PC-3 (cell line): ENCODE results near the gene EXOSC7. TPM values are rescaled to one million over a fixed set of nuclear protein-coding genes. Genes with fewer than 3 reads are reported as not detected.
A peak's percentile ranks its signal among the peaks of the same experiment; 100 is the strongest.
"Not testable (repeated sequence)": the region's sequence is repeated elsewhere in the genome, so short reads cannot be mapped to it uniquely, and the experiment has no call there.

Source experiments
- ATAC-seq: fragments of 200-7000 bp; cut with Tn5 transposase; 2 replicates; pipeline ENCODE4 v1.9.1; 2020; ENCODE audit warnings: mild to moderate bottlenecking, moderate library complexity
- BruUV-seq: library from RNA; stranded (reverse); fragments of 400-500 nt; replicated peaks from 2 replicates; lab custom pipeline; 2021; lab: Mats Ljungman, UMichigan
- CTCF ChIA-PET: fragments of 300-600 bp; sonication (Branson Sonifier 250); formaldehyde crosslinking; loops from one replicate; lab custom pipeline; 2022; ENCODE audit warnings: antibody characterized with exemption; lab: Charles Lee
- POLR2A ChIA-PET: fragments of 300-600 bp; sonication (Branson Sonifier 250); formaldehyde crosslinking; loops from one replicate; lab custom pipeline; 2022; ENCODE audit warnings: antibody characterized with exemption; ENCODE audit not compliant: unreplicated experiment; lab: Charles Lee
- DNase-seq: peaks from one replicate; pipeline ENCODE4 v3.0.0-alpha.2; 2015
- H2AFZ ChIP-seq: fragments of 300-600 bp; sonication (generic); 2 replicates; pipeline ENCODE4 v1.6.0; 2016; ENCODE audit warnings: antibody characterized with exemption, low read length
- H3F3A ChIP-seq: fragments of 300-600 bp; sonication (generic); one replicate; pipeline ENCODE4 v1.6.0; 2017; ENCODE audit warnings: antibody characterized with exemption, low read length, control low read depth, mild to moderate bottlenecking; ENCODE audit not compliant: unreplicated experiment
- H3K27ac ChIP-seq: fragments of 300-600 bp; sonication (generic); 2 replicates; pipeline ENCODE4 v1.5.1; 2016; ENCODE audit warnings: mild to moderate bottlenecking, low read length
- H3K27me3 ChIP-seq: fragments of 300-600 bp; sonication (generic); 2 replicates; pipeline ENCODE4 v1.6.1; 2016; ENCODE audit warnings: low read length, mixed read lengths
- H3K36me3 ChIP-seq: fragments of 300-600 bp; sonication (generic); 2 replicates; pipeline ENCODE4 v1.6.1; 2016; ENCODE audit warnings: low read depth, mixed run types, low read length, mixed read lengths
- H3K4me1 ChIP-seq: fragments of 300-600 bp; sonication (generic); 2 replicates; pipeline ENCODE4 v1.5.1; 2016; ENCODE audit warnings: low read length; ENCODE audit not compliant: insufficient read depth
- H3K4me2 ChIP-seq: fragments of 300-600 bp; sonication (generic); 2 replicates; pipeline ENCODE4 v1.6.0; 2016; ENCODE audit warnings: low read length
- H3K4me3 ChIP-seq: fragments of 300-600 bp; sonication (generic); 2 replicates; pipeline ENCODE4 v1.5.1; 2016; ENCODE audit warnings: mild to moderate bottlenecking, low read length, mixed read lengths
- H3K79me2 ChIP-seq: fragments of 300-600 bp; sonication (generic); 2 replicates; pipeline ENCODE4 v1.6.1; 2017; ENCODE audit warnings: low read length, mixed read lengths
- H3K9ac ChIP-seq: fragments of 300-600 bp; sonication (generic); 2 replicates; pipeline ENCODE4 v1.6.0; 2016; ENCODE audit warnings: mild to moderate bottlenecking, low read length
- H3K9me2 ChIP-seq: fragments of 300-600 bp; sonication (generic); replicated peaks from 2 replicates; pipeline ENCODE4 v1.6.1; 2016; ENCODE audit warnings: mixed run types, low read length, mixed read lengths
- H3K9me3 ChIP-seq: fragments of 300-600 bp; sonication (generic); 2 replicates; pipeline ENCODE4 v1.6.1; 2016; ENCODE audit warnings: low read length, mixed read lengths
- H4K20me1 ChIP-seq: fragments of 300-600 bp; sonication (generic); 2 replicates; pipeline ENCODE4 v1.6.1; 2016; ENCODE audit warnings: low read length, mixed read lengths
- EZH2 ChIP-seq: fragments of 300-600 bp; sonication (generic); IDR thresholded peaks from one replicate; pipeline ENCODE4 v1.6.1; 2017; ENCODE audit warnings: antibody characterized with exemption, mild to moderate bottlenecking, low read length; ENCODE audit not compliant: unreplicated experiment
- EZH2phosphoT487 ChIP-seq: fragments of 300-600 bp; sonication (generic); IDR thresholded peaks from 2 replicates; pipeline ENCODE4 v1.6.1; 2018; ENCODE audit warnings: mild to moderate bottlenecking, antibody characterized with exemption, low read length, borderline replicate concordance
- intact Hi-C: fragments of 100-400 bp; cut with micrococcal nuclease; formaldehyde crosslinking; loops from 2 replicates; pipeline ENCODE4 v1.9.0; 2023
- total RNA-seq: library from RNA; depleted of rRNA; stranded (reverse); fragments of >200 nt; gene quantifications from 2 replicates; pipeline ENCODE4 v1.2.3, GENCODE V29; 2014
- TF ChIP-seq, protein P1 (sequence below): fragments of 300-600 bp; sonication (generic); conservative IDR thresholded peaks from 2 replicates; pipeline ENCODE4 v1.5.1; 2017; ENCODE audit warnings: antibody characterized with exemption, low read depth, mild to moderate bottlenecking, low read length

The EXOSC7 gene
- total RNA-seq, 1 experiment from 2014 or later: 81.5 TPM

DNA sequence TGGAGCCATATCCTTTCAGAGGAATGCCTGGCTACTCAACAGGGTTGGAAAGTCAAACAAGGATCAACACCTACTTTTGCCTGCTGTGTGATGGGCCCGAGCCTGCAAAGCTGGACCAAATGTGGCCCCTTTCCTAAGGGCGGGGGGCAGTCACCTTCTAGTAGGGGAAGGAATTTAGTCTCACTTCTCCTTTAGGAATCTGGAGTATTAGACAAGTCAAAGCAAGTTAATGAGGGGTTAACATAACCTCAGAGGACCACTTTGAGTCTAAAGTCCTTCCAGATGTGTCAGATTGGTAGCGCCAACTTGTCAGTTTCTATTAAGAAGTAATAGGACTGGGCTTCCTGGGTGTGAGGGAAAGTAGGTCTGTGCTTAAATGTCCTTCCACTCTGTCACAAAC, 6.8 kb downstream of the EXOSC7 start:
- TF ChIP-seq, protein P1, sequence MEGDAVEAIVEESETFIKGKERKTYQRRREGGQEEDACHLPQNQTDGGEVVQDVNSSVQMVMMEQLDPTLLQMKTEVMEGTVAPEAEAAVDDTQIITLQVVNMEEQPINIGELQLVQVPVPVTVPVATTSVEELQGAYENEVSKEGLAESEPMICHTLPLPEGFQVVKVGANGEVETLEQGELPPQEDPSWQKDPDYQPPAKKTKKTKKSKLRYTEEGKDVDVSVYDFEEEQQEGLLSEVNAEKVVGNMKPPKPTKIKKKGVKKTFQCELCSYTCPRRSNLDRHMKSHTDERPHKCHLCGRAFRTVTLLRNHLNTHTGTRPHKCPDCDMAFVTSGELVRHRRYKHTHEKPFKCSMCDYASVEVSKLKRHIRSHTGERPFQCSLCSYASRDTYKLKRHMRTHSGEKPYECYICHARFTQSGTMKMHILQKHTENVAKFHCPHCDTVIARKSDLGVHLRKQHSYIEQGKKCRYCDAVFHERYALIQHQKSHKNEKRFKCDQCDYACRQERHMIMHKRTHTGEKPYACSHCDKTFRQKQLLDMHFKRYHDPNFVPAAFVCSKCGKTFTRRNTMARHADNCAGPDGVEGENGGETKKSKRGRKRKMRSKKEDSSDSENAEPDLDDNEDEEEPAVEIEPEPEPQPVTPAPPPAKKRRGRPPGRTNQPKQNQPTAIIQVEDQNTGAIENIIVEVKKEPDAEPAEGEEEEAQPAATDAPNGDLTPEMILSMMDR: no peak
- TF ChIP-seq EZH2phosphoT487 (no peak), EZH2 (no peak)
- POLR2A ChIA-PET: no interaction called here
- Histone ChIP-seq H3K4me2 (peak overlapping the region; percentile 60), H2AFZ (no peak overlapping the region), H3K9me3 (no peaks in the 10 kb centered on the region), H4K20me1 (peaks cover 12% of the 10 kb centered on the region; the same call in 1 of the 2 replicates), H3K27ac (peak overlapping the region; percentile 76), H3K79me2 (peaks cover 90% of the 10 kb centered on the region), H3K36me3 (peaks cover 4% of the 10 kb centered on the region; the same call in 1 of the 2 replicates), H3K4me3 (no peak overlapping the region; the same call in 1 of the 2 replicates), H3K4me1 (peaks cover 53% of the 10 kb centered on the region), H3K9ac (no peak overlapping the region), H3F3A (peaks cover 4% of the 10 kb centered on the region), H3K9me2 (no peaks in the 10 kb centered on the region), H3K27me3 (no peaks in the 10 kb centered on the region)
- no TSS peak for BruUV-seq
- CTCF ChIA-PET: interaction anchor here (1.3 kb wide), 1 partner anchor 68 kb away, joined by 5 read pairs; no protein-coding TSS in a partner anchor
- intact Hi-C loops: loop anchor here (10.0 kb wide), 1 partner anchor 448 kb away; no protein-coding TSS in a partner anchor
- no peak for DNase-seq
- no peak for ATAC-seq

- TF ChIP-seq, protein P1: no peak
- no peak for TF ChIP-seq EZH2
- H3K4me3 ChIP-seq: peak overlapping the region; percentile 15; the same call in 1 of the 2 replicates
- H3K9me2 ChIP-seq: no peaks in the 10 kb centered on the region
- peaks cover 4% of the 10 kb centered on the region; the same call in 1 of the 2 replicates for H3K36me3 ChIP-seq
- peaks cover 14% of the 10 kb centered on the region; the same call in 1 of the 2 replicates for H4K20me1 ChIP-seq
- 0 out of 2 replicates have a peak overlapping the region, but pooled peaks have one; percentile 3 for H3K9ac ChIP-seq
- ChIA-PET POLR2A (interaction anchor here (0.7 kb wide), 2 partner anchors 34 to 397 kb away, joined by 3 to 5 read pairs; no protein-coding TSS in a partner anchor), CTCF (interaction anchor here (0.7 to 1.3 kb wide), 3 partner anchors 10 to 69 kb away, joined by 3 to 5 read pairs (median 3); no protein-coding TSS in a partner anchor)
- H2AFZ ChIP-seq: no peak overlapping the region
- H3K27ac ChIP-seq: peak overlapping the region; percentile 76
- H3K27me3 ChIP-seq: no peaks in the 10 kb centered on the region
- peaks cover 4% of the 10 kb centered on the region for H3F3A ChIP-seq
- peak overlapping the region; percentile 60 for H3K4me2 ChIP-seq
- intact Hi-C loops: loop anchor here (10.0 kb wide), 1 partner anchor 449 kb away; no protein-coding TSS in a partner anchor
- BruUV-seq: no TSS peak
- peaks cover 52% of the 10 kb centered on the region for H3K4me1 ChIP-seq
- ATAC-seq: peak; percentile 66
- peak; percentile 87 for DNase-seq
- no peaks in the 10 kb centered on the region for H3K9me3 ChIP-seq
- H3K79me2 ChIP-seq: peaks cover 90% of the 10 kb centered on the region
These were observed 7.5 kb downstream of the EXOSC7 start for GRCh38 chr3:44983484-44983941.

- BruUV-seq: no TSS peak
- H3K4me2 ChIP-seq: peak overlapping the region; percentile 60
- H3K9me2 ChIP-seq: no peaks in the 10 kb centered on the region
- intact Hi-C loops: loop anchor here (10.0 kb wide), 1 partner anchor 450 kb away; no protein-coding TSS in a partner anchor
- no peak for ATAC-seq
- no peak overlapping the region for H2AFZ ChIP-seq
- no peak overlapping the region for H3K9ac ChIP-seq
- TF ChIP-seq EZH2phosphoT487 (no peak), EZH2 (no peak)
- TF ChIP-seq, protein P1: no peak
- H3K4me3 ChIP-seq: no peak overlapping the region
- peaks cover 4% of the 10 kb centered on the region for H3F3A ChIP-seq
- peaks cover 10% of the 10 kb centered on the region for H3K36me3 ChIP-seq
- peaks cover 52% of the 10 kb centered on the region for H3K4me1 ChIP-seq
- H3K9me3 ChIP-seq: no peaks in the 10 kb centered on the region
- POLR2A ChIA-PET: interaction anchor here (0.7 kb wide), 1 partner anchor 397 kb away, joined by 3 read pairs; no protein-coding TSS in a partner anchor
- CTCF ChIA-PET: interaction anchor here (0.7 to 1.3 kb wide), 2 partner anchors 9 to 42 kb away, joined by 3 read pairs; no protein-coding TSS in a partner anchor
- DNase-seq: no peak
- H3K27ac ChIP-seq: peak overlapping the region; percentile 76
- H3K27me3 ChIP-seq: no peaks in the 10 kb centered on the region
- H3K79me2 ChIP-seq: peaks cover 90% of the 10 kb centered on the region
- H4K20me1 ChIP-seq: peaks cover 21% of the 10 kb centered on the region; the same call in 1 of the 2 replicates
These were observed 8.3 kb downstream of the EXOSC7 start for GRCh38 chr3:44984335-44984734.

DNA sequence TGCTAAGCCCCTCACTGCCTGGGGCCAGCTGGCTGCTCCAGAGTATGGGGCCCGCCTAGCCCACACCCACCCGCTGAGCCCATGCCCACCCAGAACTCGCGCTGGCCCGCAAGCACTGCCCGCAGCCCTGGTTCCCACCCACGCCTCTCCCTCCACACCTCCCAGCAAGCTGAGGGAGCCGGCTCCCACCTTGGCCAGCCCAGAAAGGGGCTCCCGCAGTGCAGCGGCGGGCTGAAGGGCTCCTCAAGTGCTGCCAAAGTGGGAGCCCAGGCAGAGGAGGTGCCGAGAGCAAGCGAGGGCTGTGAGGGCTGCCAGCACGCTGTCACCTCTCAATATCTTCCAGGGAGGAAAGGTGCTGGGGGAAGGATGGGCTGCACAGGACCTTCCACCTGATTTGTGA, 10.3 kb downstream of the EXOSC7 start:
- ATAC-seq, H3K27me3 ChIP-seq, H3K27ac ChIP-seq, H2AFZ ChIP-seq, H3F3A ChIP-seq, DNase-seq, H3K9ac ChIP-seq, BruUV-seq, H3K4me3 ChIP-seq, H3K9me3 ChIP-seq, H3K9me2 ChIP-seq, H3K4me2 ChIP-seq: not testable (repeated sequence)
- Histone ChIP-seq H3K79me2 (peaks cover 87% of the 10 kb centered on the region), H3K4me1 (peaks cover 35% of the 10 kb centered on the region), H4K20me1 (peaks cover 21% of the 10 kb centered on the region; the same call in 1 of the 2 replicates), H3K36me3 (peaks cover 30% of the 10 kb centered on the region)
- intact Hi-C loops: loop anchor here (10.0 kb wide), 1 partner anchor 452 kb away; no protein-coding TSS in a partner anchor
- ChIA-PET POLR2A (interaction anchor here (1.0 kb wide), 1 partner anchor 475 kb away, joined by 4 read pairs; no protein-coding TSS in a partner anchor), CTCF (interaction anchor here (0.6 kb wide), 1 partner anchor 43 kb away, joined by 3 read pairs; no protein-coding TSS in a partner anchor)
